Endodermal cell (in vitro differentiated cells): ENCODE measurements around the gene TRABD2B. TPM values are rescaled to one million over a fixed set of nuclear protein-coding genes. Genes with fewer than 3 reads are reported as not detected.

Experiments used
- DNase-seq: peaks from one replicate; pipeline ENCODE4 v3.0.0-alpha.2; 2017
- H3K27ac ChIP-seq: 2 replicates; pipeline ENCODE4 v1.5.1; 2013; ENCODE audit warnings: mild to moderate bottlenecking, low read depth, low read length, moderate library complexity
- H3K27me3 ChIP-seq: 2 replicates; pipeline ENCODE4 v1.6.1; 2013; ENCODE audit warnings: mild to moderate bottlenecking, low read length, moderate library complexity; ENCODE audit not compliant: insufficient read depth, control insufficient read depth, poor library complexity, severe bottlenecking
- H3K36me3 ChIP-seq: 2 replicates; pipeline ENCODE4 v1.7.0; 2013; ENCODE audit warnings: mild to moderate bottlenecking, low read length, moderate library complexity; ENCODE audit not compliant: control insufficient read depth, insufficient read depth
- H3K4me1 ChIP-seq: one replicate; pipeline ENCODE4 v1.7.0; 2013; ENCODE audit warnings: low read length; ENCODE audit not compliant: control insufficient read depth, insufficient read depth
- H3K4me3 ChIP-seq: 2 replicates; pipeline ENCODE4 v1.5.1; 2013; ENCODE audit warnings: mild to moderate bottlenecking, low read length, moderate library complexity
- H3K9ac ChIP-seq: 2 replicates; pipeline ENCODE4 v1.6.1; 2013; ENCODE audit warnings: mild to moderate bottlenecking, low read length, moderate library complexity; ENCODE audit not compliant: poor library complexity, severe bottlenecking; ENCODE audit errors: extremely low read depth
- H3K9me3 ChIP-seq: 2 replicates; pipeline ENCODE4 v1.6.1; 2013; ENCODE audit warnings: mild to moderate bottlenecking, low read length, moderate library complexity; ENCODE audit not compliant: control insufficient read depth
- H3K27ac Mint-ChIP-seq: 2 replicates; pipeline ENCODE4 v1.8.0; 2020; ENCODE audit warnings: mixed read lengths
- H3K27me3 Mint-ChIP-seq: 2 replicates; pipeline ENCODE4 v1.8.0; 2021; ENCODE audit warnings: mild to moderate bottlenecking, mixed read lengths; ENCODE audit not compliant: insufficient read depth
- H3K36me3 Mint-ChIP-seq: 2 replicates; pipeline ENCODE4 v1.8.0; 2020; ENCODE audit warnings: low read depth, mixed read lengths
- H3K4me1 Mint-ChIP-seq: 2 replicates; pipeline ENCODE4 v1.8.0; 2020; ENCODE audit warnings: mixed read lengths
- H3K4me3 Mint-ChIP-seq: 2 replicates; pipeline ENCODE4 v1.8.0; 2020; ENCODE audit warnings: mild to moderate bottlenecking, moderate library complexity, mixed read lengths
- H3K9me3 Mint-ChIP-seq: 2 replicates; pipeline ENCODE4 v1.8.0; 2020; ENCODE audit warnings: mild to moderate bottlenecking, mixed read lengths
- WGBS, 2 experiments: methylation state at CpG; one replicate each; pipeline versions ENCODE4 v1.1.5 to v1.1.7; 2013; ENCODE audit warnings: missing lambda C conversion rate in 2 of 2, mixed read lengths in 1 of 2; ENCODE audit not compliant: insufficient coverage in 1 of 2, insufficient read length in 1 of 2; 5-methylcytosine and 5-hydroxymethylcytosine counted together
- total RNA-seq, 2 donors: library from RNA; stranded (reverse); fragmentation: NEBNext Ultra II Directional in 1 of 2; extraction: Animal tissue kit (Norgen Biotek cat#: 25700) in 1 of 2; gene quantifications; 2 replicates in 1 of 2; 3 replicates in 1 of 2; pipeline ENCODE4 v1.2.1, GENCODE V29; 2021
- TF ChIP-seq, protein P1 (sequence below): fragments of 200-600 bp; sonication (generic); conservative IDR thresholded peaks from 2 replicates; pipeline ENCODE4 v1.5.0; 2021; ENCODE audit warnings: antibody characterized with exemption, mild to moderate bottlenecking

TRABD2B gene
- total RNA-seq, 2 donors from 2014 or later, result 24.4 to 28.0 TPM

DNA sequence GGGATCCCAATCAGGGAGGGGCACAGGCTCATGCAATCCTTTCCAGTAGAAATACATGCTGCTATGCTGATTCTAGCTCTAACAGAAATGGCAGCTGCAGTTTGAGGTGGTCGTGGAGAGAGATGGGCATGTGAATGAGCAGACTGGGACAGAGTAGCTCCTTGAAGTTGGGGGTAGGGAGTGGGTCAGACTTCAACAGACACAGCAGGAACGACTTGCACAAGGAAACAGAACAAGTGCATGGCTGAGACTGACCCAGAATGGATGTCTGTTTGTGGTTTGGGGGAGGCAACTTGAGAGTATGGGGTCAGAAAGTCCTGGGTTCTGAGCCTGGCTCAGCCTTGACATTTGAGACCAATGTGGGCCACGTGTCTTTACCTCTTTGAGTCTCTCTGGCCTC, 25.1 kb upstream of the TRABD2B start:
- Histone ChIP-seq H3K9ac (no peak overlapping the region), H3K9me3 (no peaks in the 10 kb centered on the region), H3K4me1 (peaks cover 30% of the 10 kb centered on the region), H3K4me3 (no peak overlapping the region), H3K27ac (no peak overlapping the region), H3K27me3 (no peaks in the 10 kb centered on the region), H3K36me3 (no peaks in the 10 kb centered on the region)
- peaks cover 62% of the 10 kb centered on the region for H3K4me1 Mint-ChIP-seq
- TF ChIP-seq, protein P1, sequence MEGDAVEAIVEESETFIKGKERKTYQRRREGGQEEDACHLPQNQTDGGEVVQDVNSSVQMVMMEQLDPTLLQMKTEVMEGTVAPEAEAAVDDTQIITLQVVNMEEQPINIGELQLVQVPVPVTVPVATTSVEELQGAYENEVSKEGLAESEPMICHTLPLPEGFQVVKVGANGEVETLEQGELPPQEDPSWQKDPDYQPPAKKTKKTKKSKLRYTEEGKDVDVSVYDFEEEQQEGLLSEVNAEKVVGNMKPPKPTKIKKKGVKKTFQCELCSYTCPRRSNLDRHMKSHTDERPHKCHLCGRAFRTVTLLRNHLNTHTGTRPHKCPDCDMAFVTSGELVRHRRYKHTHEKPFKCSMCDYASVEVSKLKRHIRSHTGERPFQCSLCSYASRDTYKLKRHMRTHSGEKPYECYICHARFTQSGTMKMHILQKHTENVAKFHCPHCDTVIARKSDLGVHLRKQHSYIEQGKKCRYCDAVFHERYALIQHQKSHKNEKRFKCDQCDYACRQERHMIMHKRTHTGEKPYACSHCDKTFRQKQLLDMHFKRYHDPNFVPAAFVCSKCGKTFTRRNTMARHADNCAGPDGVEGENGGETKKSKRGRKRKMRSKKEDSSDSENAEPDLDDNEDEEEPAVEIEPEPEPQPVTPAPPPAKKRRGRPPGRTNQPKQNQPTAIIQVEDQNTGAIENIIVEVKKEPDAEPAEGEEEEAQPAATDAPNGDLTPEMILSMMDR, result no peak
- H3K27ac Mint-ChIP-seq, result no peak overlapping the region
- no peaks in the 10 kb centered on the region for H3K36me3 Mint-ChIP-seq
- H3K4me3 Mint-ChIP-seq, result no peak overlapping the region
- H3K9me3 Mint-ChIP-seq, result no peaks in the 10 kb centered on the region
- 92 to 100% methylated on average over 1 to 3 of the region's 3 CpGs for WGBS, 2 experiments
- no peak for DNase-seq
- peaks cover 5% of the 10 kb centered on the region for H3K27me3 Mint-ChIP-seq

DNA sequence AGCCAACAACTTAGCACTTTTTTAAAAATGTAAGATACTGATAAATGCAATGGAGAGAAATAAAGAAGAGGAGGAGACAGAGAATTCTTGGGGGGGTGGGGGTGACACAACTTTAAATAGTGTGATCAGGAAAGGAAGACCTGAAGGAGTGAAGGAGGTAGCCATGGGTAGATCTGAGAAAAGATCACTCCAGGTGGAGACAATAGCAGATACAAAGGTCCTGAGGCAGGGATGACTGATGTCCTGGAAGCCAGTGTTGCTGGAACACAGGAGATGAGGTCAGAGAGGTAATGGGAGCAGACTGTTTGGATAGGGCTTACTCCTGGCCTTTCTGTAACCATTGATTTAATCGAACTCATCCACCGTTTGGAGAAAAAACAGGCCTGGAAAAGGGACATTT, 24.6 kb upstream of the TRABD2B start:
- TF ChIP-seq, protein P1, result no peak
- H3K36me3 ChIP-seq, result no peaks in the 10 kb centered on the region
- peaks cover 8% of the 10 kb centered on the region for H3K27me3 Mint-ChIP-seq
- H3K9me3 Mint-ChIP-seq, result no peaks in the 10 kb centered on the region
- no peak overlapping the region for H3K27ac Mint-ChIP-seq
- no peaks in the 10 kb centered on the region for H3K27me3 ChIP-seq
- peaks cover 28% of the 10 kb centered on the region for H3K4me1 ChIP-seq
- DNase-seq, result no peak
- H3K4me3 Mint-ChIP-seq, result no peak overlapping the region
- WGBS, 2 experiments, result 92 to 100% methylated on average over 2 of the region's 2 CpGs
- no peaks in the 10 kb centered on the region for H3K9me3 ChIP-seq
- H3K9ac ChIP-seq, result no peak overlapping the region
- H3K4me1 Mint-ChIP-seq, result peaks cover 56% of the 10 kb centered on the region
- no peak overlapping the region for H3K27ac ChIP-seq
- no peaks in the 10 kb centered on the region for H3K36me3 Mint-ChIP-seq
- H3K4me3 ChIP-seq, result no peak overlapping the region

DNA sequence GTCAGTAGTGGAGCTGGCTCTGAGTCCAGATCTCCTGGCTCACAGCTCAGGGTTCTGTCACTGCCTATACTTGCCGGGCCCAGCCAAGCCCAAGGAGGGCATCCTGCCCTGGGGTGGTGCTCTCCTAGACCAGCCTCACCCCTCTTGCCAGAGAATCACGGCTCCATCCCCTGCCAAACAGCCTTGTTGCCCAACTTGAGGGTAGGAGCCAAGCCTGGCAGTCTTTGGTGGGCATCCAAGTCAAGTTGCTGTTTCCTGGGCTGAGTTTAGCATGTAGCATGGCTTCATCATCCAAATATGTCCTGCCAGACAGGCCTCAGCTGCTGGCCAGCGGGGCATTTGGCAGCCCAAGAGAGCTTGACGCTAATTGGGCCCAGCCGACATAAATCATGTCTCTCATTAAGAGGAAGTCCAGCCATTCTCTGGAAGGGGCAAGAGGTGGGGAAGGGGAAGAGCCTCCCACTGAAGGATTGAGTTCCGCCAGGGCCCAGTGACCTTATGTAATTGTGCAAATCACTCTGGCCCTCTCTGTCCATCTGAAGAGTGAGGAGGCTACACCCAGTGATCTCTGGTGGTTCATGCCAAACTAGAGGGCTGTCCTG, 22.6 kb upstream of the TRABD2B start:
- H3K9ac ChIP-seq, result no peak overlapping the region
- H3K27ac Mint-ChIP-seq, result no peak overlapping the region
- TF ChIP-seq, protein P1, result no peak
- no peak overlapping the region for H3K4me3 ChIP-seq
- no peak overlapping the region for H3K27ac ChIP-seq
- H3K27me3 ChIP-seq, result peaks cover 5% of the 10 kb centered on the region
- H3K27me3 Mint-ChIP-seq, result peaks cover 13% of the 10 kb centered on the region
- H3K4me3 Mint-ChIP-seq, result no peak overlapping the region
- peaks cover 12% of the 10 kb centered on the region for H3K4me1 ChIP-seq
- no peaks in the 10 kb centered on the region for H3K9me3 Mint-ChIP-seq
- H3K9me3 ChIP-seq, result no peaks in the 10 kb centered on the region
- 96 to 97% methylated on average over 5 to 6 of the region's 6 CpGs for WGBS, 2 experiments
- no peaks in the 10 kb centered on the region for H3K36me3 ChIP-seq
- peaks cover 37% of the 10 kb centered on the region for H3K4me1 Mint-ChIP-seq
- no peaks in the 10 kb centered on the region for H3K36me3 Mint-ChIP-seq
- DNase-seq, result peak; percentile 27
